ENCODE data around the gene ZNF500. TPM values are rescaled to one million over a fixed set of nuclear protein-coding genes. Genes with fewer than 3 reads are reported as not detected.

The ZNF500 gene
- total RNA-seq, 1 donor from 2014 or later: 5.8 TPM

DNA sequence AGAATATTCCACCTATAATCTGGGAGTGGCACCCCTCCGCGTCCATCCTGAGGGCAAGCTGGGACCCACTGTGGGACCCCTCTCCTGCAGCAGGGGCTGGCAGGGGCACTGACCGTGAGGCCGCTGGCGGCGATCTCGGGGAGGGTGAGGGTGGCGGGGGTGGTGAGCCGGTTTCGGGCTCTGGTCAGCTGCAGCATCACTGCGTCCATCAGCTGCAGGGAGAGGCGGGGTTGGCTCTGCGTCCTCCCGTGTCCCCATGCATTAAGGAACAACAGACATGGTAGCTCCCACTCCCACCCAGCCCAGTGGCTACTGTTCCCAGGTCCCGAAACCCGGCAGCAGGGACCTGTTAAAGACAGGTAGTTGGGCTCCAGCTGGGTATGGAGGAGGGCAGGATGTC lies 31.5 kb upstream of the ZNF500 start:
- no peak for TF ChIP-seq CTCF (IDR thresholded peaks at IDR 0.05; ENCODE audit: insufficient read depth, low read length, severe bottlenecking)
- Histone ChIP-seq H3K27me3 (ENCODE audit: control insufficient read depth, insufficient read depth, low read length) (no peaks in the 10 kb centered on the region), H3K36me3 (ENCODE audit: control insufficient read depth, insufficient read depth, low read length) (peaks cover 10% of the 10 kb centered on the region), H3K4me3 (ENCODE audit: low read depth, low read length) (no peak overlapping the region)
- DNase-seq (ENCODE audit: low read depth) (no peak), FAIRE-seq (no peak)

- FAIRE-seq (peak; percentile 28), DNase-seq (ENCODE audit: low read depth) (no peak)
- H3K4me3 ChIP-seq (ENCODE audit: low read depth, low read length): no peak overlapping the region
- H3K27me3 ChIP-seq (ENCODE audit: control insufficient read depth, insufficient read depth, low read length): no peaks in the 10 kb centered on the region
- peaks cover 10% of the 10 kb centered on the region for H3K36me3 ChIP-seq (ENCODE audit: control insufficient read depth, insufficient read depth, low read length)
- TF ChIP-seq CTCF (IDR thresholded peaks at IDR 0.05; ENCODE audit: insufficient read depth, low read length, severe bottlenecking): no peak
Observed at GRCh38 chr16:4797805-4798252, 30.9 kb upstream of the ZNF500 start.

GRCh38 chr16:4796982-4797804 lies 30.2 kb upstream of the ZNF500 start:
- no peaks in the 10 kb centered on the region for H3K27me3 ChIP-seq (ENCODE audit: control insufficient read depth, insufficient read depth, low read length)
- H3K36me3 ChIP-seq (ENCODE audit: control insufficient read depth, insufficient read depth, low read length): peaks cover 10% of the 10 kb centered on the region
- H3K4me3 ChIP-seq (ENCODE audit: low read depth, low read length): no peak overlapping the region
- DNase-seq (ENCODE audit: low read depth): no peak
- TF ChIP-seq CTCF (IDR thresholded peaks at IDR 0.05; ENCODE audit: insufficient read depth, low read length, severe bottlenecking): no peak
- FAIRE-seq: no peak

DNA sequence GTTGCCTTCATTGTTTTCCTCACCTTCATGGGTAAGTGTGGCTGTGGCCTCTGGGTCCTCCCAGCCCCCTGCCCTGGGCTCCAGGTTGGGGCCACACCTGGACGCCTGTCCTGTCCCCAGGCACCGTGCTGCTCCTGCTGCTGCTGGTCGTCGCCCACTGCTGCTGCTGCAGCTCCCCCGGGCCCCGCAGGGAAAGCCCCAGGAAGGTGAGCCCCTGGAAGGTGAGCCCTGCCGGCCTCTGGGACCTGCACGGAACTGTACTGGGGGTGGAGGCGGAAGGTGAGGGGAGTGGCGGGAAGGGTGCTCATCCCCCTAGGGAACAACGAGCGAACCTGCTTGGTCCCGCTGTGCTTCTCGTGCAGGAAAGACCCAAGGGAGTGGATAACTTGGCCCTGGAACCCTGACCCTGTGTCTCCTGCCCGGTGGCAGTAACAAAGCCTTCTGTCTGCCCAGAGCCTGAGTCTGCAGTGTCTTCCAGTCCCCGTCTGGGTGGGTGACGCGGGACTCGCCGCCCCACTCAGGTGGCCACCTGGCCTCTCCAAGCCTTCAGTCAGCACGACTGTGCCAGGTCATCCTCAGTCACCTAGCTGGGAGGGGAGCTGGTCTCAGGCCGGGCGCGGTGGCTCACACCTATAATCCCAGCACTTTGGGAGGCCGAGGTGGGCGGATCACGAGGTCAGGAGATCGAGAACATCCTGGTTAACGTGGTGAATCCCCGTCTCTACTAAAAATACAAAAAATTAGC lies 29.0 kb upstream of the ZNF500 start:
- FAIRE-seq (no peak), DNase-seq (ENCODE audit: low read depth) (no peak)
- H3K4me3 ChIP-seq (ENCODE audit: low read depth, low read length): no peak overlapping the region
- H3K27me3 ChIP-seq (ENCODE audit: control insufficient read depth, insufficient read depth, low read length): no peaks in the 10 kb centered on the region
- H3K36me3 ChIP-seq (ENCODE audit: control insufficient read depth, insufficient read depth, low read length): peaks cover 10% of the 10 kb centered on the region
- no peak for TF ChIP-seq CTCF (IDR thresholded peaks at IDR 0.05; ENCODE audit: insufficient read depth, low read length, severe bottlenecking)

GRCh38 chr16:4795181-4795827 lies 28.3 kb upstream of the ZNF500 start, which contains the start of gene SMIM22:
Gene SMIM22, plus strand, starts transcription at chr16:4795369. Its CDS starts 366 bp downstream, at chr16:4795735.
- no peaks in the 10 kb centered on the region for H3K27me3 ChIP-seq (ENCODE audit: control insufficient read depth, insufficient read depth, low read length)
- TF ChIP-seq CTCF (IDR thresholded peaks at IDR 0.05; ENCODE audit: insufficient read depth, low read length, severe bottlenecking): no peak
- FAIRE-seq: no peak
- H3K4me3 ChIP-seq (ENCODE audit: low read depth, low read length): peak within 1 kb of the TSS; percentile 21
- H3K36me3 ChIP-seq (ENCODE audit: control insufficient read depth, insufficient read depth, low read length): peaks cover 10% of the 10 kb centered on the region
- DNase-seq (ENCODE audit: low read depth): no peak

All from bronchial epithelial cell (primary cell).